ENCODE measurements around the gene MAP3K14. TPM values are rescaled to one million over a fixed set of nuclear protein-coding genes. Genes with fewer than 3 reads are reported as not detected.

The MAP3K14 gene
- total and polyA plus RNA-seq, 10 of the 15 experiments (the other 5 are each of a cell fraction or from before 2014, with no cell fraction given), result 2.1 to 33.3 (median 19.7) TPM

GRCh38 chr17:45317111-45317928 lies 500 bp upstream of the MAP3K14 start (continued):
- TF ChIP-seq KLF5 (IDR thresholded peaks at IDR 0.05; ENCODE audit: partially characterized antibody) (no peak), HDAC6 (IDR thresholded peaks at IDR 0.05; ENCODE audit: unreplicated experiment) (no peak), MXI1 (IDR thresholded peaks at IDR 0.05; ENCODE audit: low read depth, low read length) (peak; percentile 100), BCL11A (IDR thresholded peaks at IDR 0.05; ENCODE audit: low read depth, low read length) (no peak), CBX3 (IDR thresholded peaks at IDR 0.05; ENCODE audit: borderline replicate concordance, low read depth) (no peak), SMAD1 (IDR thresholded peaks at IDR 0.05; ENCODE audit: low read depth, partially characterized antibody) (no peak), NR2C1 (IDR thresholded peaks at IDR 0.05) (no peak), ATF7 (IDR thresholded peaks at IDR 0.05; ENCODE audit: low read depth) (0 out of 2 replicates have a peak, but pooled peaks have one; percentile 7), ZNF384 (IDR thresholded peaks at IDR 0.05; ENCODE audit: borderline replicate concordance, low read depth, low read length) (no peak), TCF12 (IDR thresholded peaks at IDR 0.05; ENCODE audit: low read depth, low read length) (peak; percentile 63; the same call in 1 of the 2 replicates), CUX1 (IDR thresholded peaks at IDR 0.05; ENCODE audit: insufficient replicate concordance, low read depth, low read length) (no peak), EGR1 (IDR thresholded peaks at IDR 0.05; ENCODE audit: borderline replicate concordance in 1 of 2, low read depth in 2 of 2, low read length in 2 of 2) (no peak), WRNIP1 (IDR thresholded peaks at IDR 0.05; ENCODE audit: borderline replicate concordance, low read depth, low read length) (no peak), POLR2A (IDR thresholded peaks at IDR 0.05; ENCODE audit: low read depth, low read length) (peak; percentile 61), POU2F2 (IDR thresholded peaks at IDR 0.05; ENCODE audit: borderline replicate concordance, low read depth, low read length) (no peak; the same call in 1 of the 3 replicates), RUNX3 (IDR thresholded peaks at IDR 0.05; ENCODE audit: low read length) (peak; percentile 54), CBX5 (IDR thresholded peaks at IDR 0.05; ENCODE audit: low read depth) (no peak), SREBF2 (IDR thresholded peaks at IDR 0.05; ENCODE audit: low read length) (no peak), SKIL (IDR thresholded peaks at IDR 0.05; ENCODE audit: low read depth, poor library complexity, severe bottlenecking) (no peak), POLR2AphosphoS2 (IDR thresholded peaks at IDR 0.05; ENCODE audit: low read depth, low read length) (no peak), ZNF24 (IDR thresholded peaks at IDR 0.05) (no peak), MEF2A (IDR thresholded peaks at IDR 0.05; ENCODE audit: insufficient read depth, low read depth, low read length) (no peak)
- TF ChIP-seq, protein P1, sequence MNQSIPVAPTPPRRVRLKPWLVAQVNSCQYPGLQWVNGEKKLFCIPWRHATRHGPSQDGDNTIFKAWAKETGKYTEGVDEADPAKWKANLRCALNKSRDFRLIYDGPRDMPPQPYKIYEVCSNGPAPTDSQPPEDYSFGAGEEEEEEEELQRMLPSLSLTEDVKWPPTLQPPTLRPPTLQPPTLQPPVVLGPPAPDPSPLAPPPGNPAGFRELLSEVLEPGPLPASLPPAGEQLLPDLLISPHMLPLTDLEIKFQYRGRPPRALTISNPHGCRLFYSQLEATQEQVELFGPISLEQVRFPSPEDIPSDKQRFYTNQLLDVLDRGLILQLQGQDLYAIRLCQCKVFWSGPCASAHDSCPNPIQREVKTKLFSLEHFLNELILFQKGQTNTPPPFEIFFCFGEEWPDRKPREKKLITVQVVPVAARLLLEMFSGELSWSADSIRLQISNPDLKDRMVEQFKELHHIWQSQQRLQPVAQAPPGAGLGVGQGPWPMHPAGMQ (IDR thresholded peaks at IDR 0.05; ENCODE audit: borderline replicate concordance), result no peak

All from GM12878 (cell line).